ENCODE results near the gene ARHGEF28.

The ARHGEF28 gene

DNA sequence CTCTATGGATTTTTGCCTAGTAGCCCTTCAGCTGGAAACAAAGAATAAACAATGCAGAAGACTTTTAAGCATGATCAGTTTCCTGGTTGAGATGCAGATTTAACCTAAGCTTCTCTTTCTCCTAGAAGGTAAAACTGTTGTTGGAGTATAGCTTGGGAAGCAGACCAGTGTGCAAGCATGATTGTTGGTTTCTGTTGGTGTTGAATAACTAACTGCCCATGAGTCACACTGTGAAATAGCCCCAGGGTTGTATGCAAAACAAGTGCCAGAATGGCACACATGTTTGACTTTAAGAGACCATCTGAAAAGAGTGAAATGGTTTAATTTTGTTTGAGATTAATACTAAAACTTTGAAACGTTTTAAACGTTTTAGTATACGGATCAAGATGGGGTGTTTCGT, 227.1 kb downstream of the ARHGEF28 start:
- no peak overlapping the region for H3K4me3 ChIP-seq (ENCODE audit: low read depth in 1 of 5, low read length in 5 of 5)
- no peak overlapping the region for H3K9ac ChIP-seq (ENCODE audit: low read length in 5 of 5)
- H3K27ac ChIP-seq (ENCODE audit: low read depth, low read length): no peak overlapping the region
- H3K9me3 ChIP-seq (ENCODE audit: control insufficient read depth in 5 of 5, low read length in 5 of 5): no peaks in the 10 kb centered on the region
- no peaks in the 10 kb centered on the region for H3K27me3 ChIP-seq (ENCODE audit: control insufficient read depth in 5 of 5, insufficient read depth in 4 of 5, low read length in 5 of 5)
- H3K36me3 ChIP-seq (ENCODE audit: control insufficient read depth in 5 of 5, insufficient read depth in 5 of 5, low read length in 5 of 5): no peaks in the 10 kb centered on the region
- H3K4me1 ChIP-seq (ENCODE audit: control insufficient read depth in 5 of 5, insufficient read depth in 5 of 5, low read length in 5 of 5): peaks cover 0 to 17% (median 7%) of the 10 kb centered on the region in 5 donors

DNA sequence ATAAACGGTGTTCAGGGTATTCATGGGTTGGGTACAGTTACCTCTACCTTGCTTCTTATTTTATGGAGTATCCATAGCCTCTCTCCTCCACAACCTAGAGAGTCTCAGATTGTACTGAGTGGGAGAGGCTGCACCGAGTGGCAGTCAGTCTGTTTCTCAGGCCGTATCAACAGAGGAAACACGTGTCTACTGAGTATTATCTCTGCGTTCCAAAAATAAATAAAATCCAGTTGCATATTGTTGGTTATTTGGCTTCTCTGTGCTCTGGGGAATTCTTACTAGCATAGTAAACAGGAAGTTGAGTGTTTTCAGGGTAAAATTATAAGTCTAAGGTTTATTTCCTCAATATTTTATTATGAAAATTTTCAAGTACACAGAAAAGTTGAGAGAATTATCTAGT, 231.0 kb downstream of the ARHGEF28 start:
- Histone ChIP-seq H3K36me3 (ENCODE audit: control insufficient read depth in 5 of 5, insufficient read depth in 5 of 5, low read length in 5 of 5) (peaks cover 0 to 4% (median 0%) of the 10 kb centered on the region in 5 donors), H3K4me1 (ENCODE audit: control insufficient read depth in 5 of 5, insufficient read depth in 5 of 5, low read length in 5 of 5) (peaks cover 3 to 44% (median 31%) of the 10 kb centered on the region in 5 donors), H3K9me3 (ENCODE audit: control insufficient read depth in 5 of 5, low read length in 5 of 5) (no peaks in the 10 kb centered on the region), H3K27ac (ENCODE audit: low read depth, low read length) (peak overlapping the region; percentile 25), H3K4me3 (ENCODE audit: low read depth in 1 of 5, low read length in 5 of 5) (no peak overlapping the region), H3K9ac (ENCODE audit: low read length in 5 of 5) (no peak overlapping the region), H3K27me3 (ENCODE audit: control insufficient read depth in 5 of 5, insufficient read depth in 4 of 5, low read length in 5 of 5) (no peaks in the 10 kb centered on the region)

DNA sequence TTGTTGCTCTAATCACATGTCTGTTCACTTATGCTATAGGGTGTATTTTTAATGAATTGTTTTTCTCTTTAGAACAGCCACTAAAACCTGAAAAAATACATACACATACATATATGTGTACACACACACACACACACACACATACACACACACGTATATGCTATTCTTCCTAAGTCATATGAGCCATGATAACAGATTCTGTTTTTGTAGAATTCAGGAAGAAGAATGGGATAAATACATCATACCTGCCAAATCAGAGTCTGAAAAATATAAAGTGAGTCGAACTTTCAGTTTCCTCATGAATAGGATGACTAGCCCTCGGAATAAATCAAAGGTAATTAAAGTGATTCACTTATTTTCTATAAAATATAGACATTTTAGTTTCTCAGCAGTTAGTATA, 231.4 kb downstream of the ARHGEF28 start:
- peaks cover 3 to 48% (median 36%) of the 10 kb centered on the region in 5 donors for H3K4me1 ChIP-seq (ENCODE audit: control insufficient read depth in 5 of 5, insufficient read depth in 5 of 5, low read length in 5 of 5)
- H3K9me3 ChIP-seq (ENCODE audit: control insufficient read depth in 5 of 5, low read length in 5 of 5): no peaks in the 10 kb centered on the region
- H3K27me3 ChIP-seq (ENCODE audit: control insufficient read depth in 5 of 5, insufficient read depth in 4 of 5, low read length in 5 of 5): no peaks in the 10 kb centered on the region
- H3K9ac ChIP-seq (ENCODE audit: low read length in 5 of 5): no peak overlapping the region
- H3K4me3 ChIP-seq (ENCODE audit: low read depth in 1 of 5, low read length in 5 of 5): no peak overlapping the region
- peak overlapping the region; percentile 25 for H3K27ac ChIP-seq (ENCODE audit: low read depth, low read length)
- H3K36me3 ChIP-seq (ENCODE audit: control insufficient read depth in 5 of 5, insufficient read depth in 5 of 5, low read length in 5 of 5): peaks cover 0 to 4% (median 0%) of the 10 kb centered on the region in 5 donors

DNA sequence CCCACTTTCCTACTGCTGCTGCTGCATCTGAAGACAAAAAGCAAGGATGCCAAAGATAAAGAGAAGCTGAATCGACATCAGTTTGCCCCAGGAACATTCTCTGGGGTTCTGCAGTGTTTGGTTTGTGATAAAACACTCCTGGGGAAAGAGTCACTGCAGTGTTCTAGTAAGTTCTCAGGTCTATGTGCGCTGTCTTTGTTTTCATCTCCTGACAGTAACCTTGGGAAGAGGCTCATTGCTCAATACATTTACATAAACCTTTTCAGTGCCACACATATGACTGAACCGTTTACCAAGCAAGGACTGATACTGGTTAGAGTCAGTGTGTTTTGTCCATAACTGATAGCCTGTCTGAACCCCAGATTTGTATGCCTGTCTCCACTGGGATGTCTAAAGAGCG, 232.1 kb downstream of the ARHGEF28 start:
- Histone ChIP-seq H3K9ac (ENCODE audit: low read length in 5 of 5) (no peak overlapping the region), H3K27ac (ENCODE audit: low read depth, low read length) (peak overlapping the region; percentile 84), H3K27me3 (ENCODE audit: control insufficient read depth in 5 of 5, insufficient read depth in 4 of 5, low read length in 5 of 5) (no peaks in the 10 kb centered on the region), H3K4me3 (ENCODE audit: low read depth in 1 of 5, low read length in 5 of 5) (no peak overlapping the region), H3K4me1 (ENCODE audit: control insufficient read depth in 5 of 5, insufficient read depth in 5 of 5, low read length in 5 of 5) (peaks cover 3 to 50% (median 36%) of the 10 kb centered on the region in 5 donors), H3K9me3 (ENCODE audit: control insufficient read depth in 5 of 5, low read length in 5 of 5) (no peaks in the 10 kb centered on the region), H3K36me3 (ENCODE audit: control insufficient read depth in 5 of 5, insufficient read depth in 5 of 5, low read length in 5 of 5) (peaks cover 0 to 4% (median 0%) of the 10 kb centered on the region in 5 donors)

DNA sequence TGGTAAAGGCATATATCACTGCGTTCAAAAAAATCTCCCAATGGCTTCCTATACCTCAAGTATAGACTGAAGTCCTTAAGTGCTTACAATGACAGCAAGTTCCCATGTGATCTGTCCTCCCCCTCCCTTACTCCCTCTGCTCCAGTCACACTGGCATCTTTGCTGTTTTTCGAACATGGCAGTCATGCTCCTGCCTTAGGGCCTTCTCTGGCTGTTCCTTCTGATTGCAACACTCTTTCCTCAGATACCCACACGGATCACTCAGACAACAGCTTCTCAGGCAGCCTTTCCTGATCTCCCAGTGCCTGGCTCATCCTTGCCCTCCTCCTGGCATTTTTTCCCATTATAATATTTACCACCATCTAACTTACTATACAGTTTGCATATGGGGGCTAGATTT, 232.8 kb downstream of the ARHGEF28 start:
- H3K9me3 ChIP-seq (ENCODE audit: control insufficient read depth in 5 of 5, low read length in 5 of 5): no peaks in the 10 kb centered on the region
- H3K4me3 ChIP-seq (ENCODE audit: low read depth in 1 of 5, low read length in 5 of 5): no peak overlapping the region
- H3K9ac ChIP-seq (ENCODE audit: low read length in 5 of 5): no peak overlapping the region
- H3K4me1 ChIP-seq (ENCODE audit: control insufficient read depth in 5 of 5, insufficient read depth in 5 of 5, low read length in 5 of 5): peaks cover 3 to 57% (median 43%) of the 10 kb centered on the region in 5 donors
- H3K27ac ChIP-seq (ENCODE audit: low read depth, low read length): peak overlapping the region; percentile 84
- H3K36me3 ChIP-seq (ENCODE audit: control insufficient read depth in 5 of 5, insufficient read depth in 5 of 5, low read length in 5 of 5): peaks cover 0 to 4% (median 0%) of the 10 kb centered on the region in 5 donors
- no peaks in the 10 kb centered on the region for H3K27me3 ChIP-seq (ENCODE audit: control insufficient read depth in 5 of 5, insufficient read depth in 4 of 5, low read length in 5 of 5)

DNA sequence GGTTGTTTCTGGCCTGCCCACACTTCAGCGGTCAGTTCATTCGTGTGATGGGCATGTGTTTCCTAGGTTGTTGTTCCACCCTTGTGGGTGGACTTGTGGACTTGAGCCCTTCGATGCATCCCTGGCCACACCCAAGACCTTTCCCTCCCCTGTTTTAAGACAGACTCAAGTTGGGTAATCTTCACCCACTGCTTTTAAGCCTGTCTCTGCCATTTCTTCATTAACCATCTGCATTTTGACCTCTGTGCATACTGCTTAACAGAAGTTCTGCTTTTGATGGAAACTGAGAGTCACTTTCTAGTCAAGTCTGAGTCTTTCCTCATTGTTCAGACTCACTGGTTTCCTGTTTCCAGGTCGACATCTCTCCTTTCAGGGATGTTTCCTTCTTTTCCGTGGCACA, 233.7 kb downstream of the ARHGEF28 start:
- peaks cover 3 to 66% (median 49%) of the 10 kb centered on the region in 5 donors for H3K4me1 ChIP-seq (ENCODE audit: control insufficient read depth in 5 of 5, insufficient read depth in 5 of 5, low read length in 5 of 5)
- no peak overlapping the region for H3K9ac ChIP-seq (ENCODE audit: low read length in 5 of 5)
- H3K27ac ChIP-seq (ENCODE audit: low read depth, low read length): peak overlapping the region; percentile 84
- no peaks in the 10 kb centered on the region for H3K27me3 ChIP-seq (ENCODE audit: control insufficient read depth in 5 of 5, insufficient read depth in 4 of 5, low read length in 5 of 5)
- peak overlapping the region in 1 of 5 donors; percentile 25 for H3K4me3 ChIP-seq (ENCODE audit: low read depth in 1 of 5, low read length in 5 of 5)
- no peaks in the 10 kb centered on the region for H3K9me3 ChIP-seq (ENCODE audit: control insufficient read depth in 5 of 5, low read length in 5 of 5)
- peaks cover 0 to 4% (median 0%) of the 10 kb centered on the region in 5 donors for H3K36me3 ChIP-seq (ENCODE audit: control insufficient read depth in 5 of 5, insufficient read depth in 5 of 5, low read length in 5 of 5)

DNA sequence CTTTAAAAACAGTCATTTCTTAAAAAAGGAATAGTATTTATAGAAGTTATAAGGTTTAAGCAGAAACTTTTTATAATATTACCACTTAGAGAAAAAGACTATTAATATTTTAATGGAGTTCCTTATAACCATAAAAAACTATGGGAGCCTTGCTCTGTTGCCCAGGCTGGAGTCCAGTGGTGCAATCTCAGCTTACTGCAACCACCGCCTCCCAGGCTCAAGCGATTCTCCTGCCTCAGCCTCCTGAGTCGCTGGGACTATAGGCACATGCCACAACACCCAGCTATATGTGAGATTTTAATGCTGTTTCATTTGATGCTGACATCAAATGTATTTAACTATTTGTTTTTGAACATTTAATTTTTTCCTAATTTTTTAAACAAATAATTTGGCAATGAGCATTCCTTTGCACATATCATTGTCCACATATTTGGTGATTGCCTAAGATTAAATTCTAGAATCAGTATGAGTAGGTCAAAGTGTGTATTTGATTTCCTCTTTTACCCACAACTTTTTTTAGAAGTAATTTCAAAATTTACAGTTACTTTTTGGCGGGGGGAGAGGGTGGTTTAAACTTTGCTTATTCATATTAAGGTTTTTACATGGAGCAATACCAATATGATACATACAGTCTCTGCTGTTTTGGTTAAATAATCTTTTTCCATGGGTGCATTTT, 235.5 kb downstream of the ARHGEF28 start:
- H3K27ac ChIP-seq (ENCODE audit: low read depth, low read length): peak overlapping the region; percentile 84
- no peaks in the 10 kb centered on the region for H3K27me3 ChIP-seq (ENCODE audit: control insufficient read depth in 5 of 5, insufficient read depth in 4 of 5, low read length in 5 of 5)
- peaks cover 3 to 72% (median 49%) of the 10 kb centered on the region in 5 donors for H3K4me1 ChIP-seq (ENCODE audit: control insufficient read depth in 5 of 5, insufficient read depth in 5 of 5, low read length in 5 of 5)
- H3K4me3 ChIP-seq (ENCODE audit: low read depth in 1 of 5, low read length in 5 of 5): no peak overlapping the region
- H3K9me3 ChIP-seq (ENCODE audit: control insufficient read depth in 5 of 5, low read length in 5 of 5): no peaks in the 10 kb centered on the region
- H3K36me3 ChIP-seq (ENCODE audit: control insufficient read depth in 5 of 5, insufficient read depth in 5 of 5, low read length in 5 of 5): peaks cover 0 to 4% (median 0%) of the 10 kb centered on the region in 5 donors
- peak overlapping the region in 1 of 5 donors; percentile 16 for H3K9ac ChIP-seq (ENCODE audit: low read length in 5 of 5)

DNA sequence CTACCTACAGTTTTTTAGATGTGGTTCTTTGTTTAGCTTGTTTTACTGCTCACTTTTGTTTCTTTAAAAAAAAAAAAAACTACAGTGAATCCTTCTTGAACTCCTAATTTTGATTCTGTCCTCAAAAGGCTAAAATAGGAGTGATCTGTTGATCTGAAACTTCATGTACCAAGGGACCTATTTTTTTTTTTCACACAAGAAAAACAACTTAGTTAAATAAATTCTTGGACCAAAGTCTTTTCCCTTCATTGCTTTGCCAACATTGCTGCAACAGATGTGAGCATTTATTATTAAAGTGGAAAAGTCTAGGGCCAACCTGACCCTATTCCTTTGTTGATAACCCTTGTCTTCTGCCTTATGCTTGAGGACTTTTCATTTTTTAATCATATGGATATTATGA, 236.8 kb downstream of the ARHGEF28 start:
- H3K36me3 ChIP-seq (ENCODE audit: control insufficient read depth in 5 of 5, insufficient read depth in 5 of 5, low read length in 5 of 5): peaks cover 0 to 4% (median 2%) of the 10 kb centered on the region in 5 donors
- peak overlapping the region in 1 of 5 donors; percentile 46 for H3K9ac ChIP-seq (ENCODE audit: low read length in 5 of 5)
- peaks cover 3 to 69% (median 44%) of the 10 kb centered on the region in 5 donors for H3K4me1 ChIP-seq (ENCODE audit: control insufficient read depth in 5 of 5, insufficient read depth in 5 of 5, low read length in 5 of 5)
- no peaks in the 10 kb centered on the region for H3K27me3 ChIP-seq (ENCODE audit: control insufficient read depth in 5 of 5, insufficient read depth in 4 of 5, low read length in 5 of 5)
- no peak overlapping the region for H3K4me3 ChIP-seq (ENCODE audit: low read depth in 1 of 5, low read length in 5 of 5)
- no peaks in the 10 kb centered on the region for H3K9me3 ChIP-seq (ENCODE audit: control insufficient read depth in 5 of 5, low read length in 5 of 5)
- H3K27ac ChIP-seq (ENCODE audit: low read depth, low read length): peak overlapping the region; percentile 84

DNA sequence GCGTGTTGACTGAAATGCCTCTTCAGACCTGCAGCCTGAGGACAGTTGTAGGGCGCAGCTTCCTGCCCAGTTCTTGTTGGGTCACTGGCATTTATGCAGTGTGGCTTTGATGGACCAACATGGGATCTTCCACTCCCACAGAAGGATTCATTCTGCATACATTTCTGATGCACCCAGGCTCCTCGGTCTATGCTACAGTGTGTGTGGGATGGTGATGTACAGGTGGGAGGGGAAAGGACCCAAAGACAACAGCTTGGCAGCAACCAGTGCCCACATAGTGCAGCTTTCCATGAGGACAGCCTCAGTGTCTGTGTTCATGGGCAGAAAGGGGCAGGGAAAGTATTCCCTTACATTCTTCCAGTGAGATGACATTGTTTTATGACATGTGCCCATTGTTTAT, 237.9 kb downstream of the ARHGEF28 start:
- H3K9ac ChIP-seq (ENCODE audit: low read length in 5 of 5): no peak overlapping the region
- no peak overlapping the region for H3K27ac ChIP-seq (ENCODE audit: low read depth, low read length)
- H3K4me1 ChIP-seq (ENCODE audit: control insufficient read depth in 5 of 5, insufficient read depth in 5 of 5, low read length in 5 of 5): peaks cover 3 to 61% (median 40%) of the 10 kb centered on the region in 5 donors
- no peaks in the 10 kb centered on the region for H3K9me3 ChIP-seq (ENCODE audit: control insufficient read depth in 5 of 5, low read length in 5 of 5)
- H3K27me3 ChIP-seq (ENCODE audit: control insufficient read depth in 5 of 5, insufficient read depth in 4 of 5, low read length in 5 of 5): no peaks in the 10 kb centered on the region
- H3K4me3 ChIP-seq (ENCODE audit: low read depth in 1 of 5, low read length in 5 of 5): peak overlapping the region in 3 of 5 donors; percentile 11 to 31 (median 15)
- peaks cover 0 to 8% (median 1%) of the 10 kb centered on the region in 5 donors for H3K36me3 ChIP-seq (ENCODE audit: control insufficient read depth in 5 of 5, insufficient read depth in 5 of 5, low read length in 5 of 5)

DNA sequence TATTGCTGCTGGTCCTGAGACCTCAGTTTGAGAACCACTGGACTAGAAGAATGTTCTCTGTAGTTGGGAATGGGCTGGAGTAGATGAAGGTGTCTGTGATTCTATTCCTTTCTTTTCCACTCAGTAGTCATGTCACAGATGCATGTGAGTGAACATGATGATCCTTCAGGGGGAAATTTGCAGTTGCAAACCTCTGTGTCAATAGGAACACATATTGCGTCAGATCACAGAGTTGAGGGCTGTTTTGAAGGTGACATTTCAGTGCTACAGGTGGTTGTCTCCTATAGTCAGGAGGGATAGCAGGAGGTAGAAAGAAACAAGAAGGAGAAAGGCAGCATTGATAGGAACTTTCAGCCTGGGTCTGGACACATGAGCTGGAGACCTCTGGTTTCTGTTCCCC, 239.3 kb downstream of the ARHGEF28 start:
- H3K4me1 ChIP-seq (ENCODE audit: control insufficient read depth in 5 of 5, insufficient read depth in 5 of 5, low read length in 5 of 5): peaks cover 2 to 47% (median 29%) of the 10 kb centered on the region in 5 donors
- H3K4me3 ChIP-seq (ENCODE audit: low read depth in 1 of 5, low read length in 5 of 5): peak overlapping the region in 1 of 5 donors; percentile 19
- H3K36me3 ChIP-seq (ENCODE audit: control insufficient read depth in 5 of 5, insufficient read depth in 5 of 5, low read length in 5 of 5): peaks cover 1 to 13% (median 4%) of the 10 kb centered on the region in 5 donors
- no peak overlapping the region for H3K9ac ChIP-seq (ENCODE audit: low read length in 5 of 5)
- no peaks in the 10 kb centered on the region for H3K27me3 ChIP-seq (ENCODE audit: control insufficient read depth in 5 of 5, insufficient read depth in 4 of 5, low read length in 5 of 5)
- no peak overlapping the region for H3K27ac ChIP-seq (ENCODE audit: low read depth, low read length)
- no peaks in the 10 kb centered on the region for H3K9me3 ChIP-seq (ENCODE audit: control insufficient read depth in 5 of 5, low read length in 5 of 5)

All from subcutaneous abdominal adipose tissue (tissue), 5 donors.